GM18511 (cell line): ENCODE results near the gene AHNAK.

Experiments used
- ATAC-seq: cut with Tn5 transposase; IDR thresholded peaks from one replicate; pipeline ENCODE4 v1.9.1; 2021; ENCODE audit warnings: mild to moderate bottlenecking, moderate library complexity; ENCODE audit not compliant: unreplicated experiment

AHNAK gene

GRCh38 chr11:62409831-62410230 lies 136.8 kb downstream of the AHNAK start:
- ATAC-seq = no peak

- ATAC-seq = no peak
These were observed 140.6 kb downstream of the AHNAK start for GRCh38 chr11:62406034-62406433.

- no peak for ATAC-seq
These were observed 141.7 kb downstream of the AHNAK start for GRCh38 chr11:62404901-62405300.

GRCh38 chr11:62404435-62404834 lies 142.2 kb downstream of the AHNAK start:
- ATAC-seq = no peak

- ATAC-seq = no peak
These were observed 143.5 kb downstream of the AHNAK start for GRCh38 chr11:62402960-62403730.

- ATAC-seq = no peak
These were observed 144.2 kb downstream of the AHNAK start for GRCh38 chr11:62402226-62402959.

- ATAC-seq = no peak
These were observed 144.8 kb downstream of the AHNAK start for GRCh38 chr11:62401811-62402210.

- ATAC-seq = no peak
These were observed 145.2 kb downstream of the AHNAK start for GRCh38 chr11:62401356-62401755.

GRCh38 chr11:62400760-62401159 lies 145.8 kb downstream of the AHNAK start:
- no peak for ATAC-seq

GRCh38 chr11:62400281-62400680 lies 146.3 kb downstream of the AHNAK start:
- no peak for ATAC-seq

GRCh38 chr11:62399878-62400266 lies 146.7 kb downstream of the AHNAK start:
- no peak for ATAC-seq

- no peak for ATAC-seq
These were observed 147.3 kb downstream of the AHNAK start for GRCh38 chr11:62399172-62399877.

GRCh38 chr11:62398011-62398994 lies 148.3 kb downstream of the AHNAK start:
- no peak for ATAC-seq

GRCh38 chr11:62395885-62396551 lies 150.6 kb downstream of the AHNAK start:
- no peak for ATAC-seq

GRCh38 chr11:62394825-62395538 lies 151.6 kb downstream of the AHNAK start:
- no peak for ATAC-seq

- ATAC-seq = no peak
These were observed 152.9 kb downstream of the AHNAK start for GRCh38 chr11:62393735-62394134.

GRCh38 chr11:62393061-62393611 lies 153.5 kb downstream of the AHNAK start:
- no peak for ATAC-seq

- no peak for ATAC-seq
These were observed 154.1 kb downstream of the AHNAK start for GRCh38 chr11:62392506-62392905.
